H1 (cell line): Measurements from ENCODE around the gene SAXO1. TPM values are rescaled to one million over a fixed set of nuclear protein-coding genes. Genes with fewer than 3 reads are reported as not detected.

Experiments used
- CTCF ChIA-PET: fragments of 300-600 bp; sonication (Branson Sonifier 250); formaldehyde crosslinking; loops from one replicate; lab custom pipeline; 2021; ENCODE audit not compliant: partially characterized antibody; lab: Charles Lee
- POLR2A ChIA-PET: fragments of 300-600 bp; sonication (Branson Sonifier 250); formaldehyde crosslinking; loops from one replicate; lab custom pipeline; 2021; ENCODE audit warnings: inconsistent platforms; ENCODE audit not compliant: partially characterized antibody; lab: Charles Lee
- DNase-seq, 2 experiments: peaks; one replicate each; pipeline versions ENCODE4 v3.0.0 to v3.0.0-alpha.2; 2010 to 2022; ENCODE audit warnings: low spot score in 2 of 2, low read depth in 1 of 2, mixed read lengths in 1 of 2
- FAIRE-seq: peaks from 2 replicates; lab custom pipeline; 2011; peaks lifted over from hg19 to GRCh38; lab: Jason Lieb, UNC
- H2AFZ ChIP-seq: 2 replicates; pipeline ENCODE4 v1.8.1; 2012; ENCODE audit warnings: low read length, inconsistent platforms
- H2AK5ac ChIP-seq: 2 replicates; pipeline ENCODE4 v1.6.1; 2013; ENCODE audit warnings: low read depth, low read length
- H2BK120ac ChIP-seq: replicated peaks from 2 replicates; pipeline ENCODE3; 2013; ENCODE audit warnings: low read depth, low read length, inconsistent platforms
- H2BK12ac ChIP-seq: 2 replicates; pipeline ENCODE4 v1.6.1; 2013; ENCODE audit warnings: low read depth, low read length
- H2BK15ac ChIP-seq: 2 replicates; pipeline ENCODE4 v1.6.1; 2013; ENCODE audit warnings: low read length
- H2BK20ac ChIP-seq: 2 replicates; pipeline ENCODE4 v1.6.1; 2013; ENCODE audit warnings: low read length
- H2BK5ac ChIP-seq: 2 replicates; pipeline ENCODE4 v1.6.1; 2013; ENCODE audit warnings: low read depth, low read length
- H3K14ac ChIP-seq: 2 replicates; pipeline ENCODE4 v1.6.1; 2013; ENCODE audit warnings: inconsistent platforms; ENCODE audit not compliant: insufficient read length
- H3K18ac ChIP-seq: 2 replicates; pipeline ENCODE4 v1.6.1; 2013; ENCODE audit warnings: low read length; ENCODE audit errors: extremely low read depth
- H3K23ac ChIP-seq: 2 replicates; pipeline ENCODE4 v1.6.1; 2013; ENCODE audit warnings: inconsistent platforms; ENCODE audit not compliant: insufficient read length
- H3K23me2 ChIP-seq: 2 replicates; pipeline ENCODE4 v1.6.1; 2013; ENCODE audit warnings: low read depth, low read length
- H3K27ac ChIP-seq: 2 replicates; pipeline ENCODE4 v1.6.1; 2011; ENCODE audit warnings: low read depth, low read length, inconsistent platforms
- H3K27me3 ChIP-seq, 4 experiments: replicated peaks in 1 of 4; 1 replicate in 1 of 4; 2 replicates in 3 of 4; pipeline versions ENCODE4 v1.6.1 to v1.8.1; 2011 to 2013; ENCODE audit warnings: low read length in 3 of 4, mild to moderate bottlenecking in 3 of 4, inconsistent platforms in 2 of 4, mixed read lengths in 2 of 4, moderate library complexity in 1 of 4; ENCODE audit not compliant: control insufficient read depth in 3 of 4, insufficient read depth in 3 of 4; ENCODE audit errors: extremely low read depth in 1 of 4
- H3K36me3 ChIP-seq, 4 experiments: 2 replicates each; pipeline versions ENCODE4 v1.6.1 to v1.8.1; 2011 to 2013; ENCODE audit warnings: mild to moderate bottlenecking in 4 of 4, low read length in 3 of 4, moderate library complexity in 2 of 4, control low read depth in 1 of 4, inconsistent platforms in 1 of 4; ENCODE audit not compliant: insufficient read depth in 4 of 4, control insufficient read depth in 2 of 4
- H3K4ac ChIP-seq: replicated peaks from 2 replicates; pipeline ENCODE3; 2013; ENCODE audit warnings: low read length, low read depth, mixed read lengths, inconsistent platforms; ENCODE audit not compliant: insufficient read length
- H3K4me1 ChIP-seq, 4 experiments: replicated peaks in 1 of 4; 1 replicate in 1 of 4; 2 replicates in 3 of 4; pipeline versions ENCODE4 v1.6.1 to v1.8.1; 2011 to 2013; ENCODE audit warnings: low read length in 3 of 4, inconsistent platforms in 2 of 4, mixed read lengths in 1 of 4; ENCODE audit not compliant: insufficient read depth in 4 of 4, control insufficient read depth in 3 of 4
- H3K4me2 ChIP-seq, 2 experiments: 2 replicates each; pipeline versions ENCODE4 v1.6.1 to v1.8.1; 2011 to 2013; ENCODE audit warnings: low read depth in 2 of 2, low read length in 2 of 2, control low read depth in 1 of 2, inconsistent platforms in 1 of 2, mild to moderate bottlenecking in 1 of 2; ENCODE audit not compliant: insufficient read depth in 1 of 2
- H3K4me3 ChIP-seq, 4 experiments: fragments of 200-600, 300-600 bp in 1 of 4; sonication (generic), shearing (Covaris generic), sonication (Bioruptor Twin) in 1 of 4; 2 replicates each; pipeline versions ENCODE4 v1.5.1 to v1.8.1; 2011 to 2016; ENCODE audit warnings: low read length in 4 of 4, low read depth in 3 of 4, control low read depth in 2 of 4, inconsistent platforms in 2 of 4, mild to moderate bottlenecking in 2 of 4, mixed read lengths in 1 of 4, moderate library complexity in 1 of 4; ENCODE audit not compliant: insufficient read depth in 2 of 4; ENCODE audit errors: extremely low read depth in 1 of 4
- H3K56ac ChIP-seq: replicated peaks from 2 replicates; pipeline ENCODE3; 2013; ENCODE audit warnings: low read depth, mild to moderate bottlenecking, mixed read lengths, low read length, inconsistent platforms; ENCODE audit not compliant: insufficient read length
- H3K79me1 ChIP-seq: 2 replicates; pipeline ENCODE4 v1.6.1; 2013; ENCODE audit warnings: low read depth, low read length, control low read depth
- H3K79me2 ChIP-seq, 2 experiments: 2 replicates each; pipeline versions ENCODE4 v1.6.1 to v1.8.1; 2012 to 2013; ENCODE audit warnings: low read length in 2 of 2, mild to moderate bottlenecking in 2 of 2, inconsistent platforms in 1 of 2; ENCODE audit not compliant: insufficient read depth in 2 of 2, control insufficient read depth in 1 of 2
- H3K9ac ChIP-seq, 4 experiments: replicated peaks in 1 of 4; 1 replicate in 1 of 4; 2 replicates in 3 of 4; pipeline versions ENCODE4 v1.6.1 to v1.8.1; 2011 to 2013; ENCODE audit warnings: low read depth in 3 of 4, low read length in 3 of 4, control low read depth in 2 of 4, mild to moderate bottlenecking in 2 of 4, moderate library complexity in 2 of 4, inconsistent platforms in 1 of 4; ENCODE audit errors: extremely low read depth in 1 of 4
- H3K9me3 ChIP-seq, 2 experiments: 2 replicates each; pipeline versions ENCODE4 v1.6.1 to v1.8.1; 2012 to 2013; ENCODE audit warnings: mild to moderate bottlenecking in 2 of 2, moderate library complexity in 2 of 2, control low read depth in 1 of 2, inconsistent platforms in 1 of 2, low read depth in 1 of 2, low read length in 1 of 2, mixed read lengths in 1 of 2; ENCODE audit not compliant: insufficient read depth in 2 of 2
- H4K20me1 ChIP-seq, 2 experiments: replicated peaks in 1 of 2; 2 replicates each; pipeline versions ENCODE3 to v1.8.1; 2011 to 2013; ENCODE audit warnings: inconsistent platforms in 2 of 2, low read length in 2 of 2, mild to moderate bottlenecking in 1 of 2; ENCODE audit not compliant: insufficient read depth in 2 of 2, control insufficient read depth in 1 of 2
- H4K5ac ChIP-seq: 2 replicates; pipeline ENCODE4 v1.6.1; 2013; ENCODE audit warnings: low read length, low read depth, mixed read lengths, inconsistent platforms; ENCODE audit not compliant: insufficient read length
- H4K8ac ChIP-seq: 2 replicates; pipeline ENCODE4 v1.8.0; 2013; ENCODE audit warnings: mild to moderate bottlenecking, moderate library complexity, low read length, inconsistent platforms; ENCODE audit not compliant: insufficient read depth; ENCODE audit errors: extremely low read depth
- H4K91ac ChIP-seq: replicated peaks from 2 replicates; pipeline ENCODE3; 2013; ENCODE audit warnings: low read length, mixed read lengths, inconsistent platforms; ENCODE audit not compliant: insufficient read length
- CTBP2 ChIP-seq: IDR thresholded peaks from 2 replicates; pipeline ENCODE4 v1.7.0; 2011; ENCODE audit warnings: borderline replicate concordance, mild to moderate bottlenecking, moderate library complexity, mixed read lengths, low read length; ENCODE audit not compliant: insufficient read depth, insufficient read length
- SUZ12 ChIP-seq: fragments of 200-600 bp; sonication (generic); IDR thresholded peaks from 2 replicates; pipeline ENCODE4 v1.6.1; 2012; ENCODE audit warnings: mild to moderate bottlenecking, inconsistent platforms, low read length, moderate library complexity, mixed read lengths
- WGBS, 2 experiments: shearing (Covaris generic) in 1 of 2; methylation state at CpG; one replicate each; pipeline versions ENCODE4 v1.1.6 to v1.1.7; 2013 to 2015; ENCODE audit warnings: low lambda C conversion rate in 2 of 2, mixed read lengths in 2 of 2, inconsistent platforms in 1 of 2, low coverage in 1 of 2, missing lambda C conversion rate in 1 of 2; ENCODE audit not compliant: insufficient replicate concordance in 2 of 2, insufficient coverage in 1 of 2, insufficient read length in 1 of 2; ENCODE audit errors: extremely low coverage in 1 of 2, missing lambda C conversion rate in 1 of 2; 5-methylcytosine and 5-hydroxymethylcytosine counted together
- polyA plus RNA-seq, 7 experiments: library from polyadenylated mRNA; depleted of rRNA in 3 of 7; stranded (reverse) in 5 of 7; unstranded in 2 of 7; fragments of >200 nt in 5 of 7; fragments of 200-250 nt in 2 of 7; gene quantifications; 1 replicate in 5 of 7; 2 replicates in 1 of 7; 4 replicates in 1 of 7; pipeline versions ENCODE4 v1.2.1 to v1.2.3, GENCODE V29; 2011 to 2013; ENCODE audit warnings: missing spikeins in 2 of 7, mixed read lengths in 2 of 7
- total RNA-seq: library from RNA; stranded (reverse); fragmentation: NEBNext Ultra II Directional; extraction: Animal tissue kit (Norgen Biotek cat#: 25700); gene quantifications from 2 replicates; pipeline ENCODE4 v1.2.1, GENCODE V29; 2021

Gene SAXO1
- total and polyA plus RNA-seq, 2 of the 8 experiments (the other 6 are each of a cell fraction or from before 2014, with no cell fraction given), result 0.11 to 0.20 TPM

DNA sequence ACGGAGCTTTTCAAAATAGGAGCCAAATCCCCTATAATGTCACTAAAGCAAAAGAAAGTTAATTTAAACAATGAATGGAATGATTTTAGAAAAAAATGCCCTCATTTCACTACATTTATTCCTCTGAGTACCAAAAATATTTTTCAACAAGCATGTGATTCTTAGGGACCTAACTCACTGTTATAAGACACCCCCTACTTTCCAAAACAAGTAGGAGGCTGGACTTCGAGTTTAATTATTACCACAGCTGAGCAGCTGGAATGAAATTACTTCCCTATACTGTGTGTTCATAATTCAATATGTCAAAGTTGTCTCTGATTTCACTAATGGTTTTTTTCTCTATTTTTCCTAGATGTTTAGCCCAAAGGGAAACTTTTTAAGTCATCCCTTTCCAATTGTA, 61.6 kb downstream of the SAXO1 start:
- FAIRE-seq, result no peak
- H3K36me3 ChIP-seq, result no peaks in the 10 kb centered on the region
- no peak overlapping the region for H3K56ac ChIP-seq
- H3K79me1 ChIP-seq, result no peaks in the 10 kb centered on the region
- no peak overlapping the region for H3K14ac ChIP-seq
- no peak overlapping the region for H3K18ac ChIP-seq
- no peak overlapping the region for H3K4me3 ChIP-seq
- H3K79me2 ChIP-seq, result no peaks in the 10 kb centered on the region
- no peak overlapping the region for H3K23ac ChIP-seq
- no peak overlapping the region for H3K4me2 ChIP-seq
- H2BK5ac ChIP-seq, result no peak overlapping the region
- H4K8ac ChIP-seq, result no peak overlapping the region
- no peaks in the 10 kb centered on the region for H4K20me1 ChIP-seq
- H3K9me3 ChIP-seq, result peaks cover 0 to 5% of the 10 kb centered on the region in 2 experiments; a peak in 2 of 4 replicates
- no peak overlapping the region for H3K9ac ChIP-seq
- no peak overlapping the region for H2BK20ac ChIP-seq
- no peak overlapping the region for H2BK12ac ChIP-seq
- CTCF ChIA-PET, result no interaction called here
- H2BK15ac ChIP-seq, result no peak overlapping the region
- H3K27me3 ChIP-seq, result no peaks in the 10 kb centered on the region
- no peaks in the 10 kb centered on the region for H3K23me2 ChIP-seq
- no peak for TF ChIP-seq CTBP2
- no peak for TF ChIP-seq SUZ12
- TF ChIP-seq, all 59 proteins: peak for 0
- no peak overlapping the region for H4K5ac ChIP-seq
- H2BK120ac ChIP-seq, result no peak overlapping the region
- H3K27ac ChIP-seq, result no peak overlapping the region
- DNase-seq, result no peak
- no peak overlapping the region for H2AK5ac ChIP-seq
- no peak overlapping the region for H4K91ac ChIP-seq
- H3K4me1 ChIP-seq, result no peaks in the 10 kb centered on the region
- H3K4ac ChIP-seq, result no peak overlapping the region
- POLR2A ChIA-PET, result no interaction called here
- H2AFZ ChIP-seq, result no peak overlapping the region
- WGBS, 2 experiments, result 98% methylated on average over 2 of the region's 2 CpGs; no CpG with 5 or more reads in 1 of the 2 experiments
